Epithelial cell of umbilical artery (primary cell): ENCODE data around the gene SPTAN1. TPM values are rescaled to one million over a fixed set of nuclear protein-coding genes. Genes with fewer than 3 reads are reported as not detected.

ENCODE experiments used
- total RNA-seq: library from RNA; depleted of rRNA; stranded (reverse); fragments of >200 nt; gene quantifications from 2 replicates; pipeline ENCODE4 v1.2.3, GENCODE V29; 2014

SPTAN1 gene
- 243 and 266 TPM in 2 replicates for total RNA-seq

DNA sequence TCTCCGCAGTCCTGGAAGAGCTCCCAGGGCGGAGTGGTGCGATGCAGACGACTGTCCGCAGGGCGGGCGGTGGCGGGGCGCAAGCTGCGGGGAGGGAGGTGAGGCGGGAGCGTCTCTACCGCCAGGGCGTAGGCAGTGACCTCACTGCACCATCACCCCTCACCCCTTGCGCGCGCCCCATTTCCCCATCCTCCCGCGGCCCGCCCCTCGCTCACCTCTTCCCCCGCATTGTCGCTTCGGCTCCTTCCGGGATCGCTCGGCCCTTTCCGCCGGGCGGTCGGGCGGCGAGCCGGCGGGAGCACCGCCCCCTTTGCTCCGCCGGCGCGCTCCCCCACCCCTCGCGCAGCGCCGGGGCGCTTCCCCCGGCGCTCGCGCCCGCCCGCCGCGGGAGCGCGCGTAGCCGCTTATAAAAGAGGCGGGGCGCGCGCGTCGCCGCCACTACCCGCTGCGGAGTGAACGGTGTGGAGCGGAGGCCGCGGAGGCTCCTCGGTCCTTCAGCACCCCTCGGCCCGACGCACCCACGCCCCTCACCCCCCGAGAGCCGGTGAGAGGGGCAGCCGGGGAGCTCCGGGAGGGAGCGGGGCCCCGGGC lies at the start of gene SPTAN1:
TSS of gene SPTAN1 (plus strand) at position 435 of the 591 bp plus-strand sequence. CDS start 14,154 bp downstream, outside the sequence.

DNA sequence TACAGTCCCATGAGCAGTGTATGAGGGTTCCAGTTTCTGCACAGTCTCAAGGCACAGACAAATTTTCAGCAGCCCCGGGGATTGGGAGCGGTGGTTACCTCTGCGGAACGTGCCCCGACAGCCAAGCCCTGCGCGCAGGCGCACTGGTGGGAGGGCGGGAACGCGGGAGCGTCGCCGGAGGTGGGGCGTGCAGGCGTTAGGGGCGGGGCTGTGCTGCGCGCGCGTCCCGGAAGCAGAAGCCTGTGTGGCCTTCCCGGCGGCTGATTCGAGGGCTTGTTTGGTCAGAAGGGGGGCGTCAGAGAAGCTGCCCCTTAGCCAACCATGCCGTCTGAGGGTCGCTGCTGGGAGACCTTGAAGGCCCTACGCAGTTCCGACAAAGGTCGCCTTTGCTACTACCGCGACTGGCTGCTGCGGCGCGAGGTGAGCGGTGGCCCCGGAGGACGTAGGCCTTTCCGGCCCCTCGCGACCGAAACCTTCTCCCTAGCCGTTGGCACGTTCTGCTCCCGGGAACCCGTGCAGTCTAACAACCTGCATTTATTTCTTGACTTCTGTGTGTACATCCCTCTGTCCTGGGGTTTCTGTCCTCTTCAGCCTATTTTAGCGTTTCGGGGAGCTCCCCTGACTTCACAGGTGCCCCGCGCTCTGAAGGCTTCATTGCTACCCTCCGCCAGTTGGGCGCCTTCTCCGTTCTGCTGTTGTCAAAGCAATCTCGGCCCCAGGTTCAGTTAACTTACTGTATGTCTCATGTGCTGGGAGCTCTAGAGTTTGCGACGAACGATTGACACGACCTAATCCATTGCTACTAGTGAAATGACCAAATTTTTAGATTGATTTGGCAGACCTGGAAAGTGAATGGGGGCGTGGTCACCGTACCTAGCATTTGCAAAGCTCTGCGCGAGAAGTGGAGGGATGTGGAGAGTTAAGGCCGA lies 47.6 kb upstream of the SPTAN1 start, which contains the start of gene GLE1:
TSS of gene GLE1 (plus strand) at position 235 of the 929 bp plus-strand sequence. CDS start at position 322, 87 bp downstream.

DNA sequence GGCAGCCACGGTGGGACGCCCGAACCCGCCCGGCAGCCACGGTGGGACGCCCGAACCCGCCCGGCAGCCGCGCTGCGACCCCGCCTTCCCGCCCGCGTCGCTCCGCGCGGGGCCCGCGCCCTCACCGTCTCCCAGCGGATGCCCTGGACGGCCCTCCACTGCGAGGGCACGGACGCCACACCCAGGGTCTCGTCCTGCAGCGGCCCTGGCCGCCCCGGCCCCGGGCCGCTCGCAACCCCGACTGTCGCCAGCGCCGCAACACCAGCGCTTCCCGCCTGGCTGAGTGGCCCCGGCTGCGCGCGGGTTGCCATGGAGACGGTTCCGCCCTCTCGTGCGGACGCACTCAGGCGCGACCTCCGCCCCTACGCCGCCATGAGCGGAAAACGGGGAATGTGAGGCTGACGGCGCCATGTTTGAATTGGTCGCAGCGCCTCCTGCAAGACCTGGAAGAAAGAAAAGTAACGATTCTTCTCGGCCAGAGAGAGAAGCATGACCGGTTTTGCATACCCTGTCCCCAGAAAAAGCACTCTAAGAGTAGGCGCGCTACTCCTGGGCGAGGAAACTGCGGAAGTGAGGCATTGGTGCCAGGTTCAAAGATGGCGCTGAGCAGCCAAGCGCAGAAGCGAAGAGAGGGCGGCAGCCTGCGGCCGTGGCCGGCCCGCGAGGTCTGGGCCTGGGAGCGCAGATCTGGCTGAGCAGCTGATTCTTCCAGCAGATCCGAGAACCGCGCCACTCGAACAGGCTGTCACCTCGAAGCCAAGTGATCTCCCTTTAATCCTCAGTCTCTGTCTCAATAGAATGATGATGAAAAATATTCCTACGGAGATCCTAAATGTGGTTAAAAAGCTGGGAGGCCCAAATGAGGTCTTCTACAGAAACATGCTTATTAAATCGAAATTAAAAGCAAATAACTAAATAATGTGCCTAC lies 104.3 kb downstream of the SPTAN1 start, which contains the start of gene DYNC2I2:
TSS of gene DYNC2I2 (minus strand) at position 432 of the 928 bp plus-strand sequence. CDS start at position 311, 121 bp downstream.

Other genes starting within 250 kb of the SPTAN1 start
- 15.3 and 21.4 TPM in 2 replicates for gene TRUB2, start 230.1 kb upstream of the SPTAN1 start, total RNA-seq
- 20.4 and 27.9 TPM in 2 replicates for gene COQ4, start 229.7 kb upstream of the SPTAN1 start, total RNA-seq
- gene SLC27A4, start 212.1 kb upstream of the SPTAN1 start, total RNA-seq, result 20.5 and 24.5 TPM in 2 replicates
- gene URM1, start 181.2 kb upstream of the SPTAN1 start, total RNA-seq, result 43.9 and 67.5 TPM in 2 replicates
- gene CERCAM, start 131.7 kb upstream of the SPTAN1 start, total RNA-seq, result 14.6 and 21.8 TPM in 2 replicates
- 38.0 and 51.7 TPM in 2 replicates for gene ODF2, start 96.6 kb upstream of the SPTAN1 start, total RNA-seq
- 17.2 and 23.7 TPM in 2 replicates for gene GLE1, start 47.9 kb upstream of the SPTAN1 start, total RNA-seq
- 88.0 and 90.7 TPM in 2 replicates for gene DYNC2I2, start 104.3 kb downstream of the SPTAN1 start, total RNA-seq
- gene SET, start 136.6 kb downstream of the SPTAN1 start, total RNA-seq, result 594 and 880 TPM in 2 replicates
- 17.0 and 17.9 TPM in 2 replicates for gene PKN3, start 149.9 kb downstream of the SPTAN1 start, total RNA-seq
- 25.1 and 40.0 TPM in 2 replicates for gene ZDHHC12, start 171.5 kb downstream of the SPTAN1 start, total RNA-seq
- 8.1 and 13.4 TPM in 2 replicates for gene ZER1, start 219.3 kb downstream of the SPTAN1 start, total RNA-seq
- 8.8 and 12.9 TPM in 2 replicates for gene TBC1D13, start 234.7 kb downstream of the SPTAN1 start, total RNA-seq